AG10803 (cell line): ENCODE results near the gene OR4D10.
A peak's percentile ranks its signal among the peaks of the same experiment; 100 is the strongest.
"Not testable (repeated sequence)": the region's sequence is repeated elsewhere in the genome, so short reads cannot be mapped to it uniquely, and the experiment has no call there.

Source experiments
- DNase-seq: peaks from one replicate; pipeline ENCODE4 v3.0.0; 2010; ENCODE audit warnings: low read depth
- H3K4me3 ChIP-seq: 2 replicates; pipeline ENCODE4 v1.5.1; 2011; ENCODE audit warnings: mild to moderate bottlenecking, low read length, control low read depth
- CTCF ChIP-seq: conservative IDR thresholded peaks from 2 replicates; pipeline ENCODE4 v1.5.1; 2011; ENCODE audit warnings: mild to moderate bottlenecking, low read length, control low read depth, inconsistent platforms

OR4D10 gene

GRCh38 chr11:59437770-59438169 is 35.3 kb upstream of the OR4D10 start:
- no peak overlapping the region for H3K4me3 ChIP-seq
- no peak for TF ChIP-seq CTCF
- no peak for DNase-seq

GRCh38 chr11:59445624-59446023 is 27.5 kb upstream of the OR4D10 start:
- DNase-seq, H3K4me3 ChIP-seq: not testable (repeated sequence)

- DNase-seq, result no peak
- TF ChIP-seq CTCF, result no peak
- no peak overlapping the region for H3K4me3 ChIP-seq
These were observed 24.6 kb upstream of the OR4D10 start for GRCh38 chr11:59448484-59448883.

- DNase-seq, result no peak
- TF ChIP-seq CTCF, result no peak
- no peak within 1 kb of the TSS for H3K4me3 ChIP-seq
These were observed 16.5 kb upstream of the OR4D10 start, which contains the start of gene OR4D6 for GRCh38 chr11:59456661-59457060. Gene OR4D6 (plus strand): TSS chr11:59456961. CDS start chr11:59456961, 0 bp downstream.

- DNase-seq, result no peak
- no peak for TF ChIP-seq CTCF
- no peak overlapping the region for H3K4me3 ChIP-seq
These were observed 13.2 kb upstream of the OR4D10 start for GRCh38 chr11:59459916-59460315.

- DNase-seq, result peak; percentile 10
- TF ChIP-seq CTCF, result 0 out of 2 replicates have a peak, but pooled peaks have one; percentile 10
- H3K4me3 ChIP-seq, result no peak overlapping the region
These were observed 9.9 kb upstream of the OR4D10 start for GRCh38 chr11:59463190-59463641.

GRCh38 chr11:59475176-59475575 is 2.1 kb downstream of the OR4D10 start:
- TF ChIP-seq CTCF, result no peak
- no peak overlapping the region for H3K4me3 ChIP-seq
- DNase-seq, result no peak

- no peak overlapping the region for H3K4me3 ChIP-seq
- TF ChIP-seq CTCF, result no peak
- no peak for DNase-seq
These were observed 6.8 kb downstream of the OR4D10 start for GRCh38 chr11:59479906-59480305.
